GM12874 (cell line): ENCODE data around the gene RABEP2.

ENCODE experiments used
- TF ChIP-seq, protein P1 (sequence below): IDR thresholded peaks from 2 replicates; pipeline ENCODE4 v1.5.1; 2011; ENCODE audit warnings: low read depth, mild to moderate bottlenecking, control low read depth, low read length, moderate library complexity; ENCODE audit not compliant: insufficient read depth

Gene RABEP2

DNA sequence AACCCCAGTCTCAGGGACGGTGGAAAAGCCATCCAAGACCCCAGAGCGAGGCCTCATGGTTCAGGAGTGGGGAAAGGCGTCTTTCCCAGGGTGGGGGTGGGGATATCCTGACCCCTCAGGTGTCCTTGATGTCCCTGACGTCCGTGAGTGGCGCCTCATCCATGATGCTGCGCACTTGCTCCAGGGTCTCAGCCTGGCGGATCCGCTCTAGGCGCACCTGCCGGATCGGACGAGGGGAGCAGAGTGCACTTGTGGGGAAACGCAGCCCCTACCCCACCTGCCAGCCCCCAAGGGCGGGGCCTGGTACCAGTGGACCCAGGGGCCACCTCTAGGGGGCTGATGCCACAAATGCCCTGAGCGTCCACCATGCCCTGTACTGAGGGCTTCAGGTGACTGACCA, 20.2 kb downstream of the RABEP2 start:
- TF ChIP-seq, protein P1, sequence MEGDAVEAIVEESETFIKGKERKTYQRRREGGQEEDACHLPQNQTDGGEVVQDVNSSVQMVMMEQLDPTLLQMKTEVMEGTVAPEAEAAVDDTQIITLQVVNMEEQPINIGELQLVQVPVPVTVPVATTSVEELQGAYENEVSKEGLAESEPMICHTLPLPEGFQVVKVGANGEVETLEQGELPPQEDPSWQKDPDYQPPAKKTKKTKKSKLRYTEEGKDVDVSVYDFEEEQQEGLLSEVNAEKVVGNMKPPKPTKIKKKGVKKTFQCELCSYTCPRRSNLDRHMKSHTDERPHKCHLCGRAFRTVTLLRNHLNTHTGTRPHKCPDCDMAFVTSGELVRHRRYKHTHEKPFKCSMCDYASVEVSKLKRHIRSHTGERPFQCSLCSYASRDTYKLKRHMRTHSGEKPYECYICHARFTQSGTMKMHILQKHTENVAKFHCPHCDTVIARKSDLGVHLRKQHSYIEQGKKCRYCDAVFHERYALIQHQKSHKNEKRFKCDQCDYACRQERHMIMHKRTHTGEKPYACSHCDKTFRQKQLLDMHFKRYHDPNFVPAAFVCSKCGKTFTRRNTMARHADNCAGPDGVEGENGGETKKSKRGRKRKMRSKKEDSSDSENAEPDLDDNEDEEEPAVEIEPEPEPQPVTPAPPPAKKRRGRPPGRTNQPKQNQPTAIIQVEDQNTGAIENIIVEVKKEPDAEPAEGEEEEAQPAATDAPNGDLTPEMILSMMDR: no peak

DNA sequence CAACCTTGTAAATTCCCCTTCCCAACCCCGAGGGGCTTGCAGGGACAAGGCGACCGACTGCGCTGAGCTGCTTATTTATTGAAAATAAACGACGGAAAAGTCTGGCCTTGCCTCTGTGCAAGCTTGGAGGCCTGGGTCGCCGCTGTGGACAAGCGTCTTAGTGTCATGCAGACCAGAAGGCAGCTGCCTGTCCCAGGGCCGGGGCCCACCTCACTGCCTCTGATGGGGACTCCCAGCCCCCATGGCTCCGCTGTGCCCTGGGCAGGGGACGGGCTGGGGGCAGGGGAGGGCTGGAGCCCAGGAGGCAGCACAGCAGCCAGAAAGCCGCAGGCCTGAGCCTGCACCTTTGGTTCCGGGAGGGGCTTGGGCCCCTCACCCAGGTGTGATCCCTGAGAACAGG, 20.7 kb downstream of the RABEP2 start:
- TF ChIP-seq, protein P1: no peak

DNA sequence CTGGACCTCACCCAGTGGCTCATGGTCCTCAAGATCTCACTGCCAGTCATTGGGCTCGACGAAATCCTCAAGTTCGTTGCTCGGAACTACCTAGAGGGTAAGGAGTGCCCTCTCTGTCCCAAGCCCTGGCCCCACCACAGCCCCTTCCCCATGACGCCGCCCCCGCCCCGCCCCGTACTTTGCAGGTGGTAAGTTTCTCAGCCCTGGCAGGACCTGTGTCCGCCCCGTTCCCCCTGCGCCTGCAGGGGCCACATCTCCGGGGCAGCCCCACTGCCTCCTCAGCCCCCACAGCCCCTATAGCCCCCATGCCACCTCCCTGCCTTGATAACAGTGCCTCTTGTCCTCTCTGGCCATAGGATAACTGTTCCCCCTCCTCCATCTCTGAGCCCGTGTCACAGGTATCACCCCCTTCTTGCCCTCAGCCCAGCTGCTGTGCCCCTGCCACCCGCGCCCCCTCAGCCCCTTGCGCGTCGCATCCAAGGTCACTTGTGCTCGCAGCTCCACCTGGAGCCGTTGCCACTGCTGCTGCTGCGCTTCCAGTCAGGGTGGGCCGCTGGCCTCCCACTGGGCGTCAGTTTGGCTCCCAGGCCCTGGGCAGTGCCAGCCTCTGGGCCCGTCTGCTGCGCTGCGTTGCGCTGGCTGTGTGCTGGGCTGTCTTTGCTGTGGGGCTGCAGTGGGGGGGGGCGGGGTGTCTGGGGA, 21.5 kb downstream of the RABEP2 start:
- TF ChIP-seq, protein P1: no peak

DNA sequence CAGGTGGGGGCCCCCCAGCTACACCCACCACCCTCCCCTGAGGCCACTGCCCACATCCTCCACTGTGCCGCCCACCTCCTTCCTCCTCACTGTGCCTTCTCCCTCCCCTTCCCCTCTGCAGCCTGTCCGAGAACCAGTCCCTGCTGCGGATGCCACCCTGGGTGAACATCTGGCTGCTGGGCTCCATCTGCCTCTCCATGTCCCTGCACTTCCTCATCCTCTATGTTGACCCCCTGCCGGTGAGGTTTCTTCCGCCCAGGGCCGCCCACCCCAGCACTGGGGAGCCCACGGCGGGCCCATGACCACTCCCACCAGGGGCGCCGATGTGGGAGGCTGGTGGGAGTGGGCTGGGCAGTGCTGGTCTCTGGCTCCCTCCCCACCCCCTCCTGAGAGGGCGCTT, 22.1 kb downstream of the RABEP2 start:
- TF ChIP-seq, protein P1: no peak

DNA sequence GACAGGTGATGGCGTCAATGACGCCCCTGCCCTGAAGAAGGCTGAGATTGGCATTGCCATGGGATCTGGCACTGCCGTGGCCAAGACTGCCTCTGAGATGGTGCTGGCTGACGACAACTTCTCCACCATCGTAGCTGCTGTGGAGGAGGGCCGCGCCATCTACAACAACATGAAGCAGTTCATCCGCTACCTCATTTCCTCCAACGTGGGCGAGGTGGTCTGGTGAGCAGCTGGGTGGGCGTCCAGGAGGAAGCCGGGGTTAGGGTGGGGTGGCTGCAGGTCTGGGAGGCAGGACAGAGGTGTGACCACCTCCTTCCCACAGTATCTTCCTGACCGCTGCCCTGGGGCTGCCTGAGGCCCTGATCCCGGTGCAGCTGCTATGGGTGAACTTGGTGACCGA, 23.2 kb downstream of the RABEP2 start:
- TF ChIP-seq, protein P1: no peak

DNA sequence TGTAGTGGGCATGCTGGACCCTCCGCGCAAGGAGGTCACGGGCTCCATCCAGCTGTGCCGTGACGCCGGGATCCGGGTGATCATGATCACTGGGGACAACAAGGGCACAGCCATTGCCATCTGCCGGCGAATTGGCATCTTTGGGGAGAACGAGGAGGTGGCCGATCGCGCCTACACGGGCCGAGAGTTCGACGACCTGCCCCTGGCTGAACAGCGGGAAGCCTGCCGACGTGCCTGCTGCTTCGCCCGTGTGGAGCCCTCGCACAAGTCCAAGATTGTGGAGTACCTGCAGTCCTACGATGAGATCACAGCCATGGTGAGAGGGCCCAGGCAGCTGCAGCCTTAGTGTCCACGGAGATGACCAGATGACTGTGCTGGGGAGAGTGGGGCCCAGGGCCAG, 24.4 kb downstream of the RABEP2 start:
- TF ChIP-seq, protein P1: no peak

DNA sequence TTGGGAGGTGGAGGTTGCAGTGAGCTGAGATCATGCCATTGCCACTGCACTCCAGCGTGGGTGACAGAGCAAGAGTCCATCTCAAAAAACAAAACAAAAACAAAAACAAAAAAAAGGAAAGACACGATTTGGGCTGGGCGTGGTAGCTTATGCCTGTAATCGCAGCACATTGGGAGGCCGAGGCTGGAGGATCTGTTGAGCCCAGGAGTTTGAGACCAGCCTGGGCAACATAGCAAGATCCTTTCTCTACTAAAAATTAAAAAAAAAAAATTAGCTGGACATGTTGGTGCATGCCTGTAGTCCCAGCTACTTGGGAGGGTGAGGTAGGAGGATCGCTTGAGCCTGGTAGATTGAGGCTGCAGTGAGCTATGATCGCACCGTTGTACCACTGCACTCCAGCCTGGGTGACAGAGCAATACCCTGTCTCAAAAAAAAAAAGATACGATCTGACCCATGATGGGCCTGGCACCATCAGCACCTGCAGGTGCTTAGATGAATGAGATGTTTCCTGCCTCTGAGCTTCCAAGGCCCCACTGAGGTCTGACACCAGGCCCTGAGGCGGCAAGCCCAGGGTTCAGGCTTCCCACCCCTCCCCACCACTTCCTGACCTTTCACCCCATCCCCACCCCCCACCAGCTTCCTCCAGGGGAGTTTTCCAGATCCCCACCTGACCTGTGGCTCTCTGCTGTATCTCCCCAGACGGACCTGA, 25.0 kb downstream of the RABEP2 start:
- TF ChIP-seq, protein P1: no peak
